Osteoblast (primary cell): ENCODE measurements around the gene GSTA4. TPM values are rescaled to one million over a fixed set of nuclear protein-coding genes. Genes with fewer than 3 reads are reported as not detected.
"Not testable (repeated sequence)": the region's sequence is repeated elsewhere in the genome, so short reads cannot be mapped to it uniquely, and the experiment has no call there.

Source experiments
- DNase-seq: peaks from one replicate; pipeline ENCODE4 v3.0.0; 2011; ENCODE audit warnings: low spot score, mixed read lengths; ENCODE audit not compliant: insufficient read length; ENCODE audit errors: missing footprints
- H2AFZ ChIP-seq: 2 replicates; pipeline ENCODE4 v1.6.0; 2011; ENCODE audit warnings: mild to moderate bottlenecking, low read length
- H3K27ac ChIP-seq: 2 replicates; pipeline ENCODE4 v1.5.1; 2011; ENCODE audit warnings: mild to moderate bottlenecking, low read depth, low read length, moderate library complexity
- H3K27me3 ChIP-seq: 2 replicates; pipeline ENCODE4 v1.6.0; 2012; ENCODE audit warnings: mild to moderate bottlenecking, control low read depth, inconsistent platforms, low read length, moderate library complexity; ENCODE audit not compliant: insufficient read depth
- H3K36me3 ChIP-seq: 2 replicates; pipeline ENCODE4 v1.5.1; 2011; ENCODE audit warnings: mild to moderate bottlenecking, low read length, control low read depth, moderate library complexity; ENCODE audit not compliant: insufficient read depth
- H3K4me1 ChIP-seq: 2 replicates; pipeline ENCODE4 v1.5.1; 2011; ENCODE audit warnings: mild to moderate bottlenecking, low read length, control low read depth, moderate library complexity; ENCODE audit not compliant: insufficient read depth
- H3K4me2 ChIP-seq: 2 replicates; pipeline ENCODE4 v1.6.0; 2011; ENCODE audit warnings: mild to moderate bottlenecking, low read length; ENCODE audit not compliant: insufficient read depth
- H3K4me3 ChIP-seq: fragments of 200-600 bp; sonication (generic); 3 replicates; pipeline ENCODE4 v1.5.1; 2012; ENCODE audit warnings: mild to moderate bottlenecking, low read length, inconsistent platforms; ENCODE audit not compliant: insufficient read depth
- H3K79me2 ChIP-seq: 2 replicates; pipeline ENCODE4 v1.6.0; 2012; ENCODE audit warnings: mild to moderate bottlenecking, low read length, control low read depth, inconsistent platforms; ENCODE audit not compliant: insufficient read depth
- H3K9me3 ChIP-seq: 2 replicates; pipeline ENCODE4 v1.5.1; 2011; ENCODE audit warnings: low read depth, low read length, control low read depth
- H4K20me1 ChIP-seq: 2 replicates; pipeline ENCODE4 v1.6.0; 2012; ENCODE audit warnings: mild to moderate bottlenecking, low read length, control low read depth; ENCODE audit not compliant: insufficient read depth
- CTCF ChIP-seq: IDR thresholded peaks from 2 replicates; pipeline ENCODE4 v1.5.1; 2011; ENCODE audit warnings: mild to moderate bottlenecking, low read depth, low read length, moderate library complexity; ENCODE audit errors: extremely low read depth
- total RNA-seq: library from RNA; depleted of rRNA; stranded (reverse); fragments of >200 nt; gene quantifications from 2 replicates; pipeline ENCODE4 v1.2.3, GENCODE V29; 2012

The GSTA4 gene
- total RNA-seq, 1 donor, result 36.2 TPM

DNA sequence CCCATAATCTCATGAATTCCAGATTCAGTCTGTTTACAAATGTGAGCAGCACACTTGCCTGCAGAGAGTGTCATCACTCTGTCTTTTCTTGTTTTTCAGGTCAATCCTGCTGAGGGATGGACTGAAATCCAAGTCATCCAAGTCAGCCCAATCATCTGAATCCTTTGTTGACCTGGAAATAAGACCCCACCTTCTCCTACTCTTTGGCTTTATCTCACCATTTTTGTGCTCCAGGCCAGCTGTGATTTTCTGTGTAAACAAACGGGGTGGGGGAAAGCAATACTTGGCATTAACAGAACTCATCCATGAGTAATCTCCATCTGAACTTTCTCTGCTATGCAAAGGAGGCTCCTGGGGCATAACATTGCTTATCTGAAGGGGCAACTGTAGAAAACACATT, 16.9 kb upstream of the GSTA4 start:
- Histone ChIP-seq H3K4me2 (no peak overlapping the region), H4K20me1 (no peaks in the 10 kb centered on the region), H3K4me3 (no peak overlapping the region), H3K79me2 (no peaks in the 10 kb centered on the region), H3K27me3 (no peaks in the 10 kb centered on the region), H2AFZ (no peak overlapping the region), H3K36me3 (peaks cover 42% of the 10 kb centered on the region), H3K4me1 (peaks cover 7% of the 10 kb centered on the region), H3K9me3 (no peaks in the 10 kb centered on the region), H3K27ac (no peak overlapping the region)
- no peak for TF ChIP-seq CTCF
- DNase-seq, result no peak

- Histone ChIP-seq H3K9me3 (no peaks in the 10 kb centered on the region), H3K4me3 (no peak overlapping the region), H2AFZ (no peak overlapping the region), H3K4me2 (no peak overlapping the region), H4K20me1 (no peaks in the 10 kb centered on the region), H3K4me1 (peaks cover 7% of the 10 kb centered on the region), H3K79me2 (no peaks in the 10 kb centered on the region), H3K27ac (no peak overlapping the region), H3K27me3 (no peaks in the 10 kb centered on the region), H3K36me3 (peaks cover 51% of the 10 kb centered on the region)
- no peak for DNase-seq
- TF ChIP-seq CTCF, result no peak
Observed at GRCh38 chr6:53010504-53010903, 15.4 kb upstream of the GSTA4 start.

GRCh38 chr6:53009511-53009910, 14.4 kb upstream of the GSTA4 start:
- Histone ChIP-seq H3K4me1 (peaks cover 7% of the 10 kb centered on the region), H4K20me1 (no peaks in the 10 kb centered on the region), H3K9me3 (no peaks in the 10 kb centered on the region), H3K4me3 (no peak overlapping the region), H3K27me3 (no peaks in the 10 kb centered on the region), H3K4me2 (no peak overlapping the region), H3K36me3 (peaks cover 49% of the 10 kb centered on the region), H3K79me2 (no peaks in the 10 kb centered on the region), H2AFZ (no peak overlapping the region), H3K27ac (no peak overlapping the region)
- no peak for DNase-seq
- TF ChIP-seq CTCF, result no peak

DNA sequence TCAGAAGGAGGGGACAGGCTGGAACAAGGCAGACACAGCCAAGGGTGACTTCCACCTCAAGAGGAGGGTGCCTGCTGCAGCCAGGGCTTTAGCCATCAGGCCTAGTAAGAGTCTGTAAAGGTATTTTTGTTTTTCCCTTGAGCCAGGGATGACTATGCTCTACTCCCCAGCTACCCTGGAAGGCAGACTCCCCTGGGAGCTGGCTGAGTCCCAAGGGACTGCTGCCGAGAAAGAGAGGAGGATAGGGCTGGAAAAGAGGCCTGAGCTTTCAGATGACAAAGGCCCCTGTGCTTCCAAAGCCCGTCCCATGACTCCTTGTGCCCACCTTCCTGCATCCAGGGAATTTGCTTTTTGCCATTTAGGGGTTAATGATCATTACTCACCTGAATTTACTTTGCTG, 14.0 kb upstream of the GSTA4 start:
- no peak for TF ChIP-seq CTCF
- Histone ChIP-seq H3K4me2 (no peak overlapping the region), H3K4me3 (no peak overlapping the region), H3K36me3 (peaks cover 47% of the 10 kb centered on the region), H3K27me3 (no peaks in the 10 kb centered on the region), H4K20me1 (no peaks in the 10 kb centered on the region), H3K79me2 (no peaks in the 10 kb centered on the region), H3K9me3 (no peaks in the 10 kb centered on the region), H3K4me1 (peaks cover 3% of the 10 kb centered on the region), H2AFZ (no peak overlapping the region), H3K27ac (no peak overlapping the region)
- DNase-seq, result no peak

DNA sequence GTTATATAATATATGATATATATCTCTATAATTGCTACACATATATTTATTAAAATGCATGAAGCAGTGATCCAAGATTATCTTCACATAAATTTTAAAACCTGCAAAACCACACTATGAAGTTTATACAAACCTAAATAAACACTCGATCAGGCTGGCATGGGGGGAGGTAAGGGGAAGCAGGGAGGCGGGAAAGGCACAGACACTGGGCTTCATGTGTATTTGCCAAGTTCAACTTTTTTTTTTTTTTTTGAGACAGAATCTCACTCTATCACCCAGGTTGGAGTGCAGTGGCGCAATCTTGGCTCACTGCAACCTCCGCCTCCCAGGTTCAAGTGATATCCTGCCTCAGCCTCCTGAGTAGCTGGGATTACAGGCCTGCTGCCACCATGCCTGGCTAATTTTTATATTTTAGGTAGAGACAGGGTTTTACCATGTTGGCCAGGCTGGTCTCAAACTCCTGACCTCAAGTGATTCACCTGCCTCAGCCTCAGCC, 13.2 kb upstream of the GSTA4 start:
- peaks cover 40% of the 10 kb centered on the region for H3K36me3 ChIP-seq
- not testable (repeated sequence) for H3K79me2 ChIP-seq, H3K9me3 ChIP-seq, H3K4me1 ChIP-seq, H2AFZ ChIP-seq, H3K27me3 ChIP-seq, H3K4me2 ChIP-seq, DNase-seq, H3K27ac ChIP-seq, H4K20me1 ChIP-seq, H3K4me3 ChIP-seq
